HG03378 (cell line): ENCODE data around the gene DTNB.
"Not testable (repeated sequence)": the region's sequence is repeated elsewhere in the genome, so short reads cannot be mapped to it uniquely, and the experiment has no call there.

Experiments used
- ATAC-seq: cut with Tn5 transposase; IDR thresholded peaks from one replicate; pipeline ENCODE4 v1.9.1; 2021; ENCODE audit warnings: mild to moderate bottlenecking, moderate library complexity; ENCODE audit not compliant: unreplicated experiment

The DTNB gene

GRCh38 chr2:25673300-25674076 lies at the start of gene DTNB:
Gene DTNB (minus strand): TSS chr2:25673577. CDS start chr2:25652660, 20,917 bp downstream.
- ATAC-seq: peak; percentile 37

GRCh38 chr2:25722224-25722623 lies 48.8 kb upstream of the DTNB start:
- no peak for ATAC-seq

- no peak for ATAC-seq
Measured at GRCh38 chr2:25720575-25720974, 47.2 kb upstream of the DTNB start.

GRCh38 chr2:25714740-25715139 lies 41.4 kb upstream of the DTNB start:
- ATAC-seq: no peak

- no peak for ATAC-seq
Measured at GRCh38 chr2:25712455-25712854, 39.1 kb upstream of the DTNB start.

GRCh38 chr2:25711675-25712354 lies 38.4 kb upstream of the DTNB start:
- no peak for ATAC-seq

- no peak for ATAC-seq
Measured at GRCh38 chr2:25710750-25711149, 37.4 kb upstream of the DTNB start.

GRCh38 chr2:25709349-25709748 lies 36.0 kb upstream of the DTNB start:
- ATAC-seq: no peak

GRCh38 chr2:25707927-25708590 lies 34.7 kb upstream of the DTNB start:
- ATAC-seq: no peak

- not testable (repeated sequence) for ATAC-seq
Measured at GRCh38 chr2:25705575-25705974, 32.2 kb upstream of the DTNB start.

GRCh38 chr2:25701801-25702200 lies 28.4 kb upstream of the DTNB start:
- ATAC-seq: no peak

- no peak for ATAC-seq
Measured at GRCh38 chr2:25700221-25700660, 26.9 kb upstream of the DTNB start.

GRCh38 chr2:25699216-25699615 lies 25.8 kb upstream of the DTNB start:
- ATAC-seq: no peak

- no peak for ATAC-seq
Measured at GRCh38 chr2:25698752-25699151, 25.4 kb upstream of the DTNB start.

GRCh38 chr2:25697559-25698341 lies 24.4 kb upstream of the DTNB start:
- ATAC-seq: no peak

GRCh38 chr2:25692737-25693445 lies 19.5 kb upstream of the DTNB start:
- ATAC-seq: no peak

- ATAC-seq: no peak
Measured at GRCh38 chr2:25692143-25692542, 18.8 kb upstream of the DTNB start.

GRCh38 chr2:25690058-25690457 lies 16.7 kb upstream of the DTNB start:
- ATAC-seq: no peak

- no peak for ATAC-seq
Measured at GRCh38 chr2:25688236-25688635, 14.9 kb upstream of the DTNB start.

GRCh38 chr2:25685741-25686140 lies 12.4 kb upstream of the DTNB start:
- no peak for ATAC-seq
